Germinal center (tissue), 1 donor: ENCODE data around the gene QPCT.
"Not testable (repeated sequence)": the region's sequence is repeated elsewhere in the genome, so short reads cannot be mapped to it uniquely, and the experiment has no call there.

Source experiments
- DNase-seq: peaks from one replicate; pipeline ENCODE4 v3.0.0; 2012; ENCODE audit warnings: mixed read lengths, low spot score

The QPCT gene

DNA sequence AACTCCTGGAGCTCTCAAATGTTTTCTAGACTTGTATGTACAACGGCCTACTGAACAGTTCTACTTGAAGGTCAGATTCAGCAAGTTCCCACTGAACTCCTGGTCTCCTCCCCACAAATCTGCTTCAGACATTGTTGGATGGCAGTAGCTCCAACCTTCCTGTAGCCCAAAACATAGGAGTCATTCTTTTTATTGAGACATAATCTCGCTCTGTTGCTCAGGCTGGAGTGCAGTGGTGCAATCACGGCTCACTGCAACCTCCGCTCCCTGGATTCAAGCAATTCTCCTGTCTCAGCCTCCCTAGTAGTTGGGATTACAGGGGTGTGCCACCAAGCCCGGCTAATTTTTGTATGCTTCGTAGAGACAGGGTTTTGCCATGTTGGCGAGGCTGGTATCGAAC lies 47.3 kb downstream of the QPCT start:
- DNase-seq, result no peak

DNA sequence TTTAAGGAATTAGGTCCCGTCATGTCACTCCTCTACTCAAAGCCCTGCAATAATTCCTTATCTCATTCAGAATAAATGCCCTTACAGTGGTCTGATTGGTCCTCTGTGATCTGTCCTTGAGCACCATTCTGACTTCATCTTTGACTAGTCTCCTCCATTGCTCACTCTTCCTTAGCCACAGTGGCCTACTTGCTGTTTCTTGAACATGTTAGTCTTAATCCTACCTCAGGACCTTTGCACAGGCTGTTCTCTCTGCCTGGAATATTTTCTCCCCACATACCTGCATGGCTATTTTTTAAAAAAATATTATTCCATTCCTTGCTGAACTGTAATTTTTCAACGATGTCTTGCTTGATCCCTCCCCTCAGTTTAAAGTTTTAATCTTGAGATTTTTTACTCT lies 48.0 kb downstream of the QPCT start:
- DNase-seq, result no peak

GRCh38 chr2:37394263-37394662 lies 49.8 kb downstream of the QPCT start:
- DNase-seq, result no peak

GRCh38 chr2:37394796-37395555 lies 50.5 kb downstream of the QPCT start:
- no peak for DNase-seq

- DNase-seq, result no peak
Measured at GRCh38 chr2:37396890-37397565, 52.6 kb downstream of the QPCT start.

DNA sequence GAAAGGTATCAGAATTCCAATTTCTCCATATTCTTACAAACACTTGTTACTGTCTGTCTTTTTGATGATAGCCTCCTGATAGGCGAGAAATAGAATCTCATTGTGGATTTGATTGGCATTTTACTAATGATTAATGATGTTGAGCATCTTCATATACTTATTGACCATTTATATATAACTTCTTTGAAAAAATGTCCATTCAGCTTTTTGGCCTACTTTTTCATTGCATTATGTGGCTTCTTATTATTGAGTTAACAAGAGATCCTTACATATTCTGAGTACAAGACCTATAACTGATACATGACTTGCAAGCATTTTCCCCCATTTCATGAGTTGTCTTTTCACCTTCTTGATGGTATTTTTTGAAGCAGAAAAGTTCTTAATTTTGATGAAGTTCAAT lies 54.6 kb downstream of the QPCT start:
- DNase-seq, result no peak

GRCh38 chr2:37400041-37400440 lies 55.6 kb downstream of the QPCT start:
- DNase-seq, result no peak

GRCh38 chr2:37402636-37403035 lies 58.2 kb downstream of the QPCT start:
- no peak for DNase-seq

- no peak for DNase-seq
Measured at GRCh38 chr2:37405781-37406180, 61.4 kb downstream of the QPCT start.

DNA sequence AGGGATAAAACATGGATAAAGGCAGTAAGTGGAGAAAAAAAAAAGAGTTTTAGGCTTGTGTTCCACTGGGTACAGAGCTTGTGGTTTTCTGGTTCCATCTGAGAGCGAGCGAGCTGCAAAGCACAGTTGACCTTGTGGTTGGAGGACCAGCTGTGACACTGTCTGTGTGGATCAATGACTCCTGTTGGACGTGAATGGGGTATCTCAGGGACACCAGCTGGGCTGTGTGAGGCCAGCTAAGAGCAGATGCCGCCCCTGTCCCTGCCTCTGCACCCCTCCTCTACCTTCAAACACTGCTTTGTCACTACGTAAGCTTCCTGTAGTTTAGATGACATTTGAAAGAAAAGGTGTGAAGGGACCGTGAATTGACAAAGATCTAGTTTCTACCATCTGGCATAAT lies 67.8 kb downstream of the QPCT start:
- DNase-seq, result no peak

DNA sequence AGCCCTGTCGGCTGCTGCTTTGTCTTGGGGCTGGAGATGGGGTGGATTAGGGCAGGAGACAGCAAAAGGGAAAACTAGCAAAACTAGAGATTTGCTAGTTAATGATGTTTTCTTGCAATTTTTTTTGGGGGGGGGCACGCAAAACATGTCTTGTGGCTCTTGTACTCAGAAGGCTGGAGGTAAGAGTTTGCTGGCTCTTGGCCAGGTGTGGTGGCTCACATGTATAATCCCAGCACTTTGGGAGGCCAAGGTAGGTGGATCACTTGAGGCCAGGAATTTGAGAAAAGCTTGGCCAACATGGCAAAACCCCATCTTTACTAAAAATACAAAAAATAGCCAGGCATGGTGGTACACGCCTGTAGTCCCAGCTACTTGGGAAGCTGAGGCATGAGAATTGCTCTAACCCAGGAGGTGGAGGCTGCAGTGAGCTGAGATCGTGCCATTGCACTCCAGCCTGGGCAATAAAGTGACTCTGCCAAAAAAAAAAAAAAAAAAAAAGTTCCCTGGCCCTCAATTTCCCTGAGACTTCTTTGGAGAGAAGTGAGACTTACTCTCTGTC lies 69.6 kb downstream of the QPCT start:
- DNase-seq, result not testable (repeated sequence)

GRCh38 chr2:37414470-37414949 lies 70.1 kb downstream of the QPCT start:
- DNase-seq, result peak; percentile 58

DNA sequence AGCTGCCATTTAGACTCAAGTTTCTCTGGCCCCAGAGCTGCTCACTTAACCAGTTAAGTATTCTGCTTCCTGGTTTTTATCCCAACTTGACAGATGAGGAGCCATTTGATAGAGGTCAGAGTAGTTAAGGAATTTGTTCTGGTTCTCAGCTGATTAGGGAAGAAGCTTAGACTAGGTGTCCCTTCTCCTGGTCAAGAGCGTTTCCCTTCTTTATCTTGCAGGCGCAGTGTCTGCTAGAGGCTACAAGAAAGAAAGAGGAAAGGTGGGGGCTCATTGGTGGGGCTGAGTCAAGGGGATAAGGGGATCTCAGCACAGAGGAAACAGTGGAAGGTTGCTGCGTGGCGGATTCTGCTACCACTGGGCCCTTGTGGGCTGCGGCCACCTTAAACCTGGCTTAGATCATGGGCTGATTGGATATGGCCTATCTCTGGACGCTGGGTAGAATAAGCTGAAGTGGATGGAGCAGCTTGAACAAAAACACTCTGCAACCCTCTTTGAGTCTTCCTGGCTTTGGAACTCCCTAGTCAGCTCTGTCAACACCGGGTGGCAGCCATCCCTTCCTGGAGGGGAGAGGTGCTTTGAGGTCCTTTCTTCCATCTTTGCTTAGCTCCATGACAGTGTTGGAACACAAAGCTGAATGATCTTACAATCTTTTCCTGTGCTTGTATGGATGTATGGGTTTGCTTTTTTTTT lies 70.8 kb downstream of the QPCT start:
- DNase-seq, result no peak

DNA sequence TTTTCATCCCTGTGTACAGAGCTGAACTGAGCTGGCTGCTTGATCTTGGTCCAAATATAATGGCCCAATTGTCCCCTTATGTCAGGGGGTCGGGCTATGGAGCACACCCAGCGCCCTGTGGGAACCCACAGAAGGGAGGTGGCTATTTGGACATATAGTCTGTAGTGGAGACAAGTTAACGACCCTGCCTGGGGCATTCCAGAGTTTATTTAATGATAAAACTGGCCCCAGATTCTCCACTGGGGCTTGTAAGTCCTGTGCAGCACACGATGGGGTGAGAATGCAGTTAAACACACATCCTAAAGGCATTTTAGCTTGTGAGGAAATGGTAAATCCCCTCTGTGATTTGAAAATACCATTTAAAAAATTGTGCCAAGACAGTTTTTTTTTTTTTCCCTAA lies 72.9 kb downstream of the QPCT start:
- DNase-seq, result no peak

DNA sequence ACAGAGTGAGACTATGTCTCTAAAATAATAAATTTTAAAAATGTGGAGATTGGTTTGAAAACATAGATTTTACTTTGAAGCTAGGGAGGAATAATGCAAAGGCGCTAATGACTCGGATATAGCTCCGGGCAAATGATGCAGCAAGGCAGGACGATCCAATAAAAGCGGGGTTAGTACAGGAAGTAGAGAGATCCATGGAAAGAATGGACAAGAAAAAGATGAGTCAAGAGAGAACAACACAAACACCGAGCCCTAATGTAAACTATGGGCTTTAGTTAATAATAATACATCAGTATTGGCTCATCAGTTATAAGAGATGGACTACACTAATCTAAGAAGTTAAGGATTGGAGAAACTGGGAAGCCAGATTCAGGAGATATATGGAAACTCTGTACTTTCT lies 74.5 kb downstream of the QPCT start:
- DNase-seq, result no peak

DNA sequence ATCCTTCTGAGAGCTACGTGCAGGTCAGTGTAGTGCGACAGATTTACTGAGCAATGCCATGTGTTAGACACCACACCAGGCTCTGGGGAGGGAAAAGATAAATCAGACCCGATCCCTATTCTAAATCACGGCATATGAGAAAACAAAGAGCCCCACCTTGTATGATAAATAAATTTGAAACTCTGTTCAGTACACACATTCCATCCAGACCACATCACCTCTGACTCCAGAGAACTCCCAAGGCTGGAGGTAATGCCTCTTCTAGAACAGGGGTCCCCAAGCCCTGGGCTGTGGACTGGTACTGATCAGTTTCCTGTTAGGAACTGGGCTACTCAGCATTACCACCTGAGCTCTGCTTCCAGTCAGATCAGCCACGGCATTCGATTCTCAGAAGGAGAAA lies 77.3 kb downstream of the QPCT start:
- DNase-seq, result no peak

- DNase-seq, result no peak
Measured at GRCh38 chr2:37422816-37423215, 78.4 kb downstream of the QPCT start.
